ENCODE measurements around the gene TIAL1. TPM values are rescaled to one million over a fixed set of nuclear protein-coding genes. Genes with fewer than 3 reads are reported as not detected.

TIAL1 gene
- total and polyA plus RNA-seq, 10 of the 15 experiments (the other 5 are each of a cell fraction or from before 2014, with no cell fraction given), result 26.0 to 159 (median 62.8) TPM

DNA sequence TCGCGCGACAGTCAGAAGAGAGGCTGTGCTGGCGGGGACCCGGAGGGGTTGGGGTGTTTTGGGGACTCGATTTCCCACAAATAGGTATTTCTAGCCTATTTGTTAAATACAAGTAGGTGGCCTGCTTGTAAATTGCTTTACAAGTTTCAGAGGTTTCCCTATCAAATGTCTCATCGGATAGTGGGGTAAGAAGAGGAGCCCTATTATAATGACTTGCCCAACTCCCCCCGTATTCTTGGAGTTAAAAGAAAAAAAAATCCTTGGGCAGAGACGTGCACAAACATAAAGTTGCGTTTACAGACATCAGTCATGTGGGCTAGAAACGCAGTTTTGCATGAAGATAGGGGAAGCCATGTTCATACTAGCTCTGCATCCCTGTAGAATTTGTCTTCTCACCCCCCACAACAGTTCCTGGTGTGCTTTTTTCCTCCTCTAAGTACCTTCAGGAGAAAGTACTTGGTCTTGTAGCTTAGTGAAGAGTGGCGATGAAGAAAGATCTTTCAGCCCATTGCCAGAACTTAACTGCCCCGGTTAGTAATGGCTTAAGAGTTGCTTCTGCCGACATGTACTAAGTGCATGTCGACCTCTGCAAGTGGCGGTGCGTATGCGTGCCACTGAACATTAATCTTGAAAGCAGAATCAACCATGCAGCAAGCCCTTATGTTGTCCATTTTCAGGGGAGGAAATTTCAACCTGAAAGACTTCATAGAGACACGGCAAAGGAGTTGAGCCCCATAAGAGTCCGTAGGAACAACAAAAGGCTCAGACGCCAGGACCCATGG is 832 bp upstream of the TIAL1 start (continued):
- TF ChIP-seq BHLHE40 (IDR thresholded peaks at IDR 0.05; ENCODE audit: borderline replicate concordance in 1 of 2, low read depth in 2 of 2, low read length in 1 of 2) (peak in 1 of 2 experiments; percentile 36; a peak in 1 of 4 replicates), FOXM1 (IDR thresholded peaks at IDR 0.05; ENCODE audit: low read depth, low read length) (peak; percentile 83), CBFB (IDR thresholded peaks at IDR 0.05; ENCODE audit: low read depth) (peak; percentile 30; the same call in 1 of the 2 replicates), ZBED1 (IDR thresholded peaks at IDR 0.05; ENCODE audit: borderline replicate concordance) (peak; percentile 66; the same call in 1 of the 2 replicates), BCL11A (IDR thresholded peaks at IDR 0.05; ENCODE audit: low read depth, low read length) (peak; percentile 83), CREB1 (IDR thresholded peaks at IDR 0.05; ENCODE audit: low read depth) (peak; percentile 51; the same call in 1 of the 2 replicates), BACH1 (IDR thresholded peaks at IDR 0.05; ENCODE audit: borderline replicate concordance) (peak; percentile 19; the same call in 1 of the 2 replicates), IKZF2 (IDR thresholded peaks at IDR 0.05) (peak in 1 of 2 experiments; percentile 40; a peak in 1 of 4 replicates), IRF3 (IDR thresholded peaks at IDR 0.05) (no peak)
- TF ChIP-seq, protein P1, sequence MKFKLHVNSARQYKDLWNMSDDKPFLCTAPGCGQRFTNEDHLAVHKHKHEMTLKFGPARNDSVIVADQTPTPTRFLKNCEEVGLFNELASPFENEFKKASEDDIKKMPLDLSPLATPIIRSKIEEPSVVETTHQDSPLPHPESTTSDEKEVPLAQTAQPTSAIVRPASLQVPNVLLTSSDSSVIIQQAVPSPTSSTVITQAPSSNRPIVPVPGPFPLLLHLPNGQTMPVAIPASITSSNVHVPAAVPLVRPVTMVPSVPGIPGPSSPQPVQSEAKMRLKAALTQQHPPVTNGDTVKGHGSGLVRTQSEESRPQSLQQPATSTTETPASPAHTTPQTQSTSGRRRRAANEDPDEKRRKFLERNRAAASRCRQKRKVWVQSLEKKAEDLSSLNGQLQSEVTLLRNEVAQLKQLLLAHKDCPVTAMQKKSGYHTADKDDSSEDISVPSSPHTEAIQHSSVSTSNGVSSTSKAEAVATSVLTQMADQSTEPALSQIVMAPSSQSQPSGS (IDR thresholded peaks at IDR 0.05; ENCODE audit: low read length), result peak; percentile 44; the same call in 1 of the 2 replicates
- TF ChIP-seq, protein P2, sequence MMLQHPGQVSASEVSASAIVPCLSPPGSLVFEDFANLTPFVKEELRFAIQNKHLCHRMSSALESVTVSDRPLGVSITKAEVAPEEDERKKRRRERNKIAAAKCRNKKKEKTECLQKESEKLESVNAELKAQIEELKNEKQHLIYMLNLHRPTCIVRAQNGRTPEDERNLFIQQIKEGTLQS (IDR thresholded peaks at IDR 0.05; ENCODE audit: borderline replicate concordance, extremely low read depth, low read depth, low read length), result no peak
- TF ChIP-seq, protein P3, sequence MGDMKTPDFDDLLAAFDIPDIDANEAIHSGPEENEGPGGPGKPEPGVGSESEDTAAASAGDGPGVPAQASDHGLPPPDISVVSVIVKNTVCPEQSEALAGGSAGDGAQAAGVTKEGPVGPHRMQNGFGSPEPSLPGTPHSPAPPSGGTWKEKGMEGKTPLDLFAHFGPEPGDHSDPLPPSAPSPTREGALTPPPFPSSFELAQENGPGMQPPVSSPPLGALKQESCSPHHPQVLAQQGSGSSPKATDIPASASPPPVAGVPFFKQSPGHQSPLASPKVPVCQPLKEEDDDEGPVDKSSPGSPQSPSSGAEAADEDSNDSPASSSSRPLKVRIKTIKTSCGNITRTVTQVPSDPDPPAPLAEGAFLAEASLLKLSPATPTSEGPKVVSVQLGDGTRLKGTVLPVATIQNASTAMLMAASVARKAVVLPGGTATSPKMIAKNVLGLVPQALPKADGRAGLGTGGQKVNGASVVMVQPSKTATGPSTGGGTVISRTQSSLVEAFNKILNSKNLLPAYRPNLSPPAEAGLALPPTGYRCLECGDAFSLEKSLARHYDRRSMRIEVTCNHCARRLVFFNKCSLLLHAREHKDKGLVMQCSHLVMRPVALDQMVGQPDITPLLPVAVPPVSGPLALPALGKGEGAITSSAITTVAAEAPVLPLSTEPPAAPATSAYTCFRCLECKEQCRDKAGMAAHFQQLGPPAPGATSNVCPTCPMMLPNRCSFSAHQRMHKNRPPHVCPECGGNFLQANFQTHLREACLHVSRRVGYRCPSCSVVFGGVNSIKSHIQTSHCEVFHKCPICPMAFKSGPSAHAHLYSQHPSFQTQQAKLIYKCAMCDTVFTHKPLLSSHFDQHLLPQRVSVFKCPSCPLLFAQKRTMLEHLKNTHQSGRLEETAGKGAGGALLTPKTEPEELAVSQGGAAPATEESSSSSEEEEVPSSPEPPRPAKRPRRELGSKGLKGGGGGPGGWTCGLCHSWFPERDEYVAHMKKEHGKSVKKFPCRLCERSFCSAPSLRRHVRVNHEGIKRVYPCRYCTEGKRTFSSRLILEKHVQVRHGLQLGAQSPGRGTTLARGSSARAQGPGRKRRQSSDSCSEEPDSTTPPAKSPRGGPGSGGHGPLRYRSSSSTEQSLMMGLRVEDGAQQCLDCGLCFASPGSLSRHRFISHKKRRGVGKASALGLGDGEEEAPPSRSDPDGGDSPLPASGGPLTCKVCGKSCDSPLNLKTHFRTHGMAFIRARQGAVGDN (IDR thresholded peaks at IDR 0.05), result peak; percentile 43; the same call in 1 of the 2 replicates
